ENCODE data around the gene KCP. TPM values are rescaled to one million over a fixed set of nuclear protein-coding genes. Genes with fewer than 3 reads are reported as not detected.
A peak's percentile ranks its signal among the peaks of the same experiment; 100 is the strongest.

KCP gene
- total and polyA plus RNA-seq, 2 of the 13 experiments (the other 11 are each of a cell fraction or from before 2014, with no cell fraction given): 0.37 to 1.0 TPM

GRCh38 chr7:128862571-128863432 is 47.7 kb downstream of the KCP start, which contains the start of gene ATP6V1F (continued):
- 0 out of 2 replicates have a peak, but pooled peaks have one; percentile 26 for TF ChIP-seq ZNF580 (CRISPR knock-in tag; IDR thresholded peaks at IDR 0.05; ENCODE audit: borderline replicate concordance, low read depth)
- no peak for TF ChIP-seq NFYC (CRISPR knock-in tag; IDR thresholded peaks at IDR 0.05)
- no peak for TF ChIP-seq ADNP (CRISPR knock-in tag; IDR thresholded peaks at IDR 0.05)
- TF ChIP-seq ZNF207 (IDR thresholded peaks at IDR 0.05; ENCODE audit: borderline replicate concordance): no peak
- TF ChIP-seq MAZ (IDR thresholded peaks at IDR 0.05; ENCODE audit: borderline replicate concordance, low read depth, low read length): 0 out of 2 replicates have a peak, but pooled peaks have one; percentile 74
- peak; percentile 51; the same call in 1 of the 2 replicates for TF ChIP-seq MAZ (CRISPR knock-in tag; IDR thresholded peaks at IDR 0.05; ENCODE audit: low read depth)
- TF ChIP-seq, protein P1, sequence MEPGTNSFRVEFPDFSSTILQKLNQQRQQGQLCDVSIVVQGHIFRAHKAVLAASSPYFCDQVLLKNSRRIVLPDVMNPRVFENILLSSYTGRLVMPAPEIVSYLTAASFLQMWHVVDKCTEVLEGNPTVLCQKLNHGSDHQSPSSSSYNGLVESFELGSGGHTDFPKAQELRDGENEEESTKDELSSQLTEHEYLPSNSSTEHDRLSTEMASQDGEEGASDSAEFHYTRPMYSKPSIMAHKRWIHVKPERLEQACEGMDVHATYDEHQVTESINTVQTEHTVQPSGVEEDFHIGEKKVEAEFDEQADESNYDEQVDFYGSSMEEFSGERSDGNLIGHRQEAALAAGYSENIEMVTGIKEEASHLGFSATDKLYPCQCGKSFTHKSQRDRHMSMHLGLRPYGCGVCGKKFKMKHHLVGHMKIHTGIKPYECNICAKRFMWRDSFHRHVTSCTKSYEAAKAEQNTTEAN (CRISPR knock-in tag; conservative IDR thresholded peaks at IDR 0.05): no peak; the same call in 1 of the 2 replicates
- no peak for TF ChIP-seq CBX5 (CRISPR knock-in tag; IDR thresholded peaks at IDR 0.05; ENCODE audit: borderline replicate concordance)
- TF ChIP-seq, protein P2, sequence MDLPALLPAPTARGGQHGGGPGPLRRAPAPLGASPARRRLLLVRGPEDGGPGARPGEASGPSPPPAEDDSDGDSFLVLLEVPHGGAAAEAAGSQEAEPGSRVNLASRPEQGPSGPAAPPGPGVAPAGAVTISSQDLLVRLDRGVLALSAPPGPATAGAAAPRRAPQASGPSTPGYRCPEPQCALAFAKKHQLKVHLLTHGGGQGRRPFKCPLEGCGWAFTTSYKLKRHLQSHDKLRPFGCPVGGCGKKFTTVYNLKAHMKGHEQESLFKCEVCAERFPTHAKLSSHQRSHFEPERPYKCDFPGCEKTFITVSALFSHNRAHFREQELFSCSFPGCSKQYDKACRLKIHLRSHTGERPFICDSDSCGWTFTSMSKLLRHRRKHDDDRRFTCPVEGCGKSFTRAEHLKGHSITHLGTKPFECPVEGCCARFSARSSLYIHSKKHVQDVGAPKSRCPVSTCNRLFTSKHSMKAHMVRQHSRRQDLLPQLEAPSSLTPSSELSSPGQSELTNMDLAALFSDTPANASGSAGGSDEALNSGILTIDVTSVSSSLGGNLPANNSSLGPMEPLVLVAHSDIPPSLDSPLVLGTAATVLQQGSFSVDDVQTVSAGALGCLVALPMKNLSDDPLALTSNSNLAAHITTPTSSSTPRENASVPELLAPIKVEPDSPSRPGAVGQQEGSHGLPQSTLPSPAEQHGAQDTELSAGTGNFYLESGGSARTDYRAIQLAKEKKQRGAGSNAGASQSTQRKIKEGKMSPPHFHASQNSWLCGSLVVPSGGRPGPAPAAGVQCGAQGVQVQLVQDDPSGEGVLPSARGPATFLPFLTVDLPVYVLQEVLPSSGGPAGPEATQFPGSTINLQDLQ (CRISPR knock-in tag; IDR thresholded peaks at IDR 0.05): no peak
- no peak for TF ChIP-seq JARID2 (CRISPR knock-in tag; IDR thresholded peaks at IDR 0.05; ENCODE audit: insufficient replicate concordance)
- TF ChIP-seq SATB2 (CRISPR knock-in tag; IDR thresholded peaks at IDR 0.05): no peak
- TF ChIP-seq ZNF143 (CRISPR knock-in tag; IDR thresholded peaks at IDR 0.05): peak; percentile 95
- TF ChIP-seq ZNF747 (CRISPR knock-in tag; IDR thresholded peaks at IDR 0.05; ENCODE audit: borderline replicate concordance): no peak
- TF ChIP-seq CTCF (CRISPR knock-in tag; IDR thresholded peaks at IDR 0.05): no peak
- TF ChIP-seq MZF1 (CRISPR knock-in tag; IDR thresholded peaks at IDR 0.05; ENCODE audit: borderline replicate concordance): no peak
- no peak for TF ChIP-seq FIP1L1 (IDR thresholded peaks at IDR 0.05; ENCODE audit: borderline replicate concordance, insufficient read depth, low read depth, low read length)
- TF ChIP-seq ARID2 (CRISPR knock-in tag; IDR thresholded peaks at IDR 0.05; ENCODE audit: borderline replicate concordance): peak; percentile 55
- TF ChIP-seq CHCHD3 (CRISPR knock-in tag; IDR thresholded peaks at IDR 0.05): no peak
- TF ChIP-seq ZNF616 (CRISPR knock-in tag; IDR thresholded peaks at IDR 0.05; ENCODE audit: low read depth): no peak
- TF ChIP-seq SMARCE1 (IDR thresholded peaks at IDR 0.05; ENCODE audit: borderline replicate concordance): no peak
- no peak for TF ChIP-seq NCOR1 (IDR thresholded peaks at IDR 0.05; ENCODE audit: borderline replicate concordance, low read length)
- no peak for TF ChIP-seq NPAS2 (CRISPR knock-in tag; IDR thresholded peaks at IDR 0.05; ENCODE audit: borderline replicate concordance)
- TF ChIP-seq ZNF788 (CRISPR knock-in tag; IDR thresholded peaks at IDR 0.05; ENCODE audit: borderline replicate concordance): peak; percentile 43; the same call in 1 of the 2 replicates
- peak; percentile 76; the same call in 1 of the 2 replicates for TF ChIP-seq SAP130 (CRISPR knock-in tag; IDR thresholded peaks at IDR 0.05; ENCODE audit: low read depth)
